GM23338 (cell line): ENCODE results near the gene CTCFL. TPM values are rescaled to one million over a fixed set of nuclear protein-coding genes. Genes with fewer than 3 reads are reported as not detected.
A peak's percentile ranks its signal among the peaks of the same experiment; 100 is the strongest.

Experiments used
- ATAC-seq: fragments of 200-7000 bp; cut with Tn5 transposase; 3 replicates; pipeline ENCODE4 v1.9.1; 2020
- DNase-seq: peaks from one replicate; pipeline ENCODE4 v3.0.0-alpha.2; 2015; ENCODE audit warnings: low spot score
- H2AFZ ChIP-seq: fragments of 200-600 bp; sonication (generic); 2 replicates; pipeline ENCODE4 v1.8.0; 2016; ENCODE audit warnings: antibody characterized with exemption, mild to moderate bottlenecking, moderate library complexity
- H3F3A ChIP-seq: fragments of 200-600 bp; sonication (generic); replicated peaks from 2 replicates; pipeline ENCODE4 v1.8.0; 2017; ENCODE audit warnings: antibody characterized with exemption, mixed run types, low read depth
- H3K27ac ChIP-seq: fragments of 200-600 bp; sonication (generic); 2 replicates; pipeline ENCODE4 v1.6.1; 2016; ENCODE audit warnings: low read depth
- H3K27me3 ChIP-seq: fragments of 200-600 bp; sonication (generic); 2 replicates; pipeline ENCODE4 v1.8.0; 2016; ENCODE audit warnings: mild to moderate bottlenecking, mixed run types, moderate library complexity; ENCODE audit not compliant: insufficient read depth
- H3K36me3 ChIP-seq: fragments of 200-600 bp; sonication (generic); 2 replicates; pipeline ENCODE4 v1.8.0; 2016; ENCODE audit warnings: mild to moderate bottlenecking; ENCODE audit not compliant: insufficient read depth
- H3K4me1 ChIP-seq: fragments of 200-600 bp; sonication (generic); 2 replicates; pipeline ENCODE4 v1.8.0; 2016; ENCODE audit warnings: mild to moderate bottlenecking, moderate library complexity; ENCODE audit not compliant: insufficient read depth
- H3K4me2 ChIP-seq: fragments of 200-600 bp; sonication (generic); 2 replicates; pipeline ENCODE4 v1.7.1; 2017; ENCODE audit warnings: mixed run types
- H3K4me3 ChIP-seq: fragments of 200-600 bp; sonication (generic); 2 replicates; pipeline ENCODE4 v1.6.1; 2016; ENCODE audit warnings: mixed run types
- H3K79me2 ChIP-seq: fragments of 200-600 bp; sonication (generic); replicated peaks from 2 replicates; pipeline ENCODE4 v1.8.0; 2017; ENCODE audit warnings: mild to moderate bottlenecking; ENCODE audit not compliant: insufficient read depth
- H3K9me2 ChIP-seq: fragments of 200-600 bp; sonication (generic); 2 replicates; pipeline ENCODE4 v1.8.0; 2017; ENCODE audit not compliant: insufficient read depth
- H4K20me1 ChIP-seq: fragments of 200-600 bp; sonication (generic); replicated peaks from 2 replicates; pipeline ENCODE4 v1.8.0; 2017; ENCODE audit warnings: mild to moderate bottlenecking; ENCODE audit not compliant: insufficient read depth
- H3K27ac Mint-ChIP-seq: 2 replicates; pipeline ENCODE4 v1.8.0; 2020; ENCODE audit warnings: inconsistent platforms, mild to moderate bottlenecking, moderate library complexity, mixed read lengths
- H3K27me3 Mint-ChIP-seq: 3 replicates; pipeline ENCODE4 v1.8.0; 2022; ENCODE audit warnings: low read depth, mild to moderate bottlenecking, moderate library complexity, mixed read lengths, inconsistent platforms; ENCODE audit not compliant: insufficient read depth, poor library complexity
- H3K36me3 Mint-ChIP-seq: 3 replicates; pipeline ENCODE4 v1.8.0; 2021; ENCODE audit warnings: low read depth, mild to moderate bottlenecking, inconsistent platforms, moderate library complexity, mixed read lengths
- H3K4me1 Mint-ChIP-seq: 3 replicates; pipeline ENCODE4 v1.8.0; 2020; ENCODE audit warnings: mild to moderate bottlenecking, inconsistent platforms, mixed read lengths
- H3K4me3 Mint-ChIP-seq: 3 replicates; pipeline ENCODE4 v1.8.0; 2021; ENCODE audit warnings: moderate library complexity, mild to moderate bottlenecking, inconsistent platforms, mixed read lengths
- H3K9me3 Mint-ChIP-seq: 3 replicates; pipeline ENCODE4 v1.8.0; 2020; ENCODE audit warnings: moderate library complexity, mild to moderate bottlenecking, inconsistent platforms, mixed read lengths
- CREB1 ChIP-seq: fragments of 250-450 bp; sonication (Bioruptor Pico); IDR thresholded peaks from 2 replicates; pipeline ENCODE4 v1.5.0; 2020; ENCODE audit warnings: low read depth, mild to moderate bottlenecking, moderate library complexity
- CTCF ChIP-seq, 2 experiments: fragments of 200-600 bp in 1 of 2; sonication (generic) in 1 of 2; conservative IDR thresholded peaks; 2 replicates each; pipeline versions ENCODE4 v1.5.1 to v1.6.1; 2016 to 2017; ENCODE audit warnings: antibody characterized with exemption in 2 of 2, low read depth in 2 of 2, mild to moderate bottlenecking in 2 of 2, moderate library complexity in 1 of 2
- ETS1 ChIP-seq: IDR thresholded peaks from 2 replicates; pipeline ENCODE4 v1.6.1; 2016; ENCODE audit warnings: antibody characterized with exemption
- EZH2 ChIP-seq: fragments of 200-600 bp; sonication (generic); IDR thresholded peaks from one replicate; pipeline ENCODE4 v1.8.0; 2017; ENCODE audit warnings: antibody characterized with exemption, mild to moderate bottlenecking, low read depth; ENCODE audit not compliant: unreplicated experiment
- EZH2phosphoT487 ChIP-seq: fragments of 200-600 bp; sonication (generic); IDR thresholded peaks from one replicate; pipeline ENCODE4 v1.8.1; 2018; ENCODE audit warnings: antibody characterized with exemption; ENCODE audit not compliant: unreplicated experiment
- JUNB ChIP-seq: IDR thresholded peaks from one replicate; pipeline ENCODE4 v1.6.1; 2016; ENCODE audit warnings: antibody characterized with exemption; ENCODE audit not compliant: unreplicated experiment
- NANOG ChIP-seq: IDR thresholded peaks from 2 replicates; pipeline ENCODE4 v1.6.1; 2016; ENCODE audit warnings: antibody characterized with exemption, borderline replicate concordance
- REST ChIP-seq: IDR thresholded peaks from one replicate; pipeline ENCODE4 v1.6.1; 2018; ENCODE audit warnings: antibody characterized with exemption; ENCODE audit not compliant: unreplicated experiment
- ZNF114 ChIP-seq: fragments of 250-450 bp; sonication (Bioruptor Pico); IDR thresholded peaks from 2 replicates; pipeline ENCODE4 v1.5.0; 2020; ENCODE audit warnings: mild to moderate bottlenecking, moderate library complexity
- polyA plus RNA-seq: library from polyadenylated mRNA; unstranded; fragments of >200 nt; fragmentation: Nextera tagmentation; extraction: Ambion mirVana; gene quantifications from 2 replicates; pipeline ENCODE4 v1.2.1, GENCODE V29; 2016
- total RNA-seq: library from RNA; depleted of rRNA; stranded (reverse); fragments of >200 nt; shearing (Covaris generic); gene quantifications from 2 replicates; pipeline ENCODE4 v1.2.3, GENCODE V29; 2014

CTCFL gene
- total and polyA plus RNA-seq, 2 experiments from 2014 or later: 0.55 to 1.4 TPM

GRCh38 chr20:57480444-57481160, 44.3 kb downstream of the CTCFL start:
- peaks cover 17% of the 10 kb centered on the region for H3K4me1 ChIP-seq
- H3K27me3 ChIP-seq: no peaks in the 10 kb centered on the region
- DNase-seq (no peak), ATAC-seq (no peak)
- H3K4me3 Mint-ChIP-seq: no peak overlapping the region
- H3F3A ChIP-seq: no peaks in the 10 kb centered on the region
- H2AFZ ChIP-seq: peak overlapping the region; percentile 76
- no peak overlapping the region for H3K27ac ChIP-seq
- H3K4me1 Mint-ChIP-seq: peaks cover 34% of the 10 kb centered on the region
- no peaks in the 10 kb centered on the region for H4K20me1 ChIP-seq
- H3K4me3 ChIP-seq: no peak overlapping the region
- no peak overlapping the region for H3K4me2 ChIP-seq
- TF ChIP-seq ZNF114 (CRISPR knock-in tag): no peak
- TF ChIP-seq NANOG: no peak
- no peak for TF ChIP-seq CTCF (conservative IDR thresholded peaks at IDR 0.05; ENCODE audit: low read depth in 2 of 2)
- no peak for TF ChIP-seq JUNB
- no peak for TF ChIP-seq REST
- TF ChIP-seq EZH2phosphoT487: no peak
- no peaks in the 10 kb centered on the region for H3K36me3 Mint-ChIP-seq
- no peaks in the 10 kb centered on the region for H3K9me2 ChIP-seq
- H3K27ac Mint-ChIP-seq: peak overlapping the region; percentile 31; the same call in 1 of the 2 replicates
- peaks cover 2% of the 10 kb centered on the region for H3K27me3 Mint-ChIP-seq
- H3K36me3 ChIP-seq: no peaks in the 10 kb centered on the region
- no peaks in the 10 kb centered on the region for H3K9me3 Mint-ChIP-seq
- H3K79me2 ChIP-seq: no peaks in the 10 kb centered on the region

GRCh38 chr20:57479196-57479595, 45.7 kb downstream of the CTCFL start:
- Histone ChIP-seq H3K4me1 (peaks cover 17% of the 10 kb centered on the region), H2AFZ (no peak overlapping the region), H3K36me3 (no peaks in the 10 kb centered on the region), H3K27me3 (no peaks in the 10 kb centered on the region), H3K27ac (no peak overlapping the region), H3K9me2 (no peaks in the 10 kb centered on the region), H3F3A (no peaks in the 10 kb centered on the region), H3K4me2 (no peak overlapping the region), H4K20me1 (no peaks in the 10 kb centered on the region), H3K4me3 (no peak overlapping the region), H3K79me2 (no peaks in the 10 kb centered on the region)
- Mint-ChIP-seq H3K27ac (0 out of 2 replicates have a peak overlapping the region, but pooled peaks have one; percentile 9), H3K27me3 (peaks cover 4% of the 10 kb centered on the region), H3K4me3 (no peak overlapping the region), H3K36me3 (no peaks in the 10 kb centered on the region), H3K4me1 (peaks cover 34% of the 10 kb centered on the region), H3K9me3 (no peaks in the 10 kb centered on the region)
- TF ChIP-seq REST (no peak), EZH2 (no peak), ETS1 (no peak), NANOG (no peak), CREB1 (CRISPR knock-in tag) (no peak)
- DNase-seq (no peak), ATAC-seq (no peak)
